Stimulated activated CD4-positive, alpha-beta T cell treated with anti-CD3 and anti-CD28 coated beads, Interleukin-4, amount 100 ng/mL, for 24 hours (primary cell): ENCODE results near the gene ORAI3.

Source experiments
- DNase-seq: peaks from one replicate; pipeline ENCODE4 v3.0.0-alpha.2; 2020

ORAI3 gene

GRCh38 chr16:30947859-30948666 lies 805 bp upstream of the ORAI3 start:
- DNase-seq: no peak

- peak; percentile 27 for DNase-seq
Observed at GRCh38 chr16:30949650-30950515, 1.0 kb downstream of the ORAI3 start.

- DNase-seq: no peak
Observed at GRCh38 chr16:30950516-30951065, 1.7 kb downstream of the ORAI3 start.

- no peak for DNase-seq
Observed at GRCh38 chr16:30951193-30951592, 2.3 kb downstream of the ORAI3 start.

GRCh38 chr16:30951750-30952149 lies 2.9 kb downstream of the ORAI3 start:
- no peak for DNase-seq

DNA sequence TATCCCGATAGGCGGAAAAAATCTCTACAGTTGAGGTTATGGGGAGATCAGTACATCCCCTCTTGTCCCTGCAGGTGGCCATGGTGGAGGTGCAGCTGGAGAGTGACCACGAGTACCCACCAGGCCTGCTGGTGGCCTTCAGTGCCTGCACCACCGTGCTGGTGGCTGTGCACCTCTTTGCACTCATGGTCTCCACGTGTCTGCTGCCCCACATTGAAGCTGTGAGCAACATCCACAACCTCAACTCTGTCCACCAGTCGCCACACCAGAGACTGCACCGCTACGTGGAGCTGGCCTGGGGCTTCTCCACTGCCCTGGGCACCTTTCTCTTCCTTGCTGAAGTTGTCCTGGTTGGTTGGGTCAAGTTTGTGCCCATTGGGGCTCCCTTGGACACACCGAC lies 4.2 kb downstream of the ORAI3 start:
- no peak for DNase-seq

DNA sequence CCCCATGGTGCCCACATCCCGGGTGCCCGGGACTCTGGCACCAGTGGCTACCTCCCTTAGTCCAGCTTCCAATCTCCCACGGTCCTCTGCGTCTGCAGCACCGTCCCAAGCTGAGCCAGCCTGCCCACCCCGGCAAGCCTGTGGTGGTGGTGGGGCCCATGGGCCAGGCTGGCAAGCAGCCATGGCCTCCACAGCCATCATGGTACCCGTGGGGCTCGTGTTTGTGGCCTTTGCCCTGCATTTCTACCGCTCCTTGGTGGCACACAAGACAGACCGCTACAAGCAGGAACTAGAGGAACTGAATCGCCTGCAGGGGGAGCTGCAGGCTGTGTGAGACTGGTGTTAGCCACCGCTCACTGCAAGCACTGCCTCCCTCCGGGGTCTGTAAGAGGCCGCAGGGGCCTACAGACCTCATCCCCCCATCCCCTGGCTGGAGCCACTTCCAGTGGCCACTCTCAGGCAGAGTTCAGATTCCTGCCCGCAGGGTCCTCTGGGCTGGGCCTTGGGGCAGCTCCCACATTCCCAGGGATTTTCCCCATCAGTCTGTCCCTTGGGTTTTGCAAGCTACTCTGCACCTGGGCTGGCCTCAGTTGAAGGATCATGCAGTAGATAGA lies 4.8 kb downstream of the ORAI3 start:
- peak; percentile 67 for DNase-seq

GRCh38 chr16:30954993-30955392 lies 6.1 kb downstream of the ORAI3 start:
- no peak for DNase-seq

DNA sequence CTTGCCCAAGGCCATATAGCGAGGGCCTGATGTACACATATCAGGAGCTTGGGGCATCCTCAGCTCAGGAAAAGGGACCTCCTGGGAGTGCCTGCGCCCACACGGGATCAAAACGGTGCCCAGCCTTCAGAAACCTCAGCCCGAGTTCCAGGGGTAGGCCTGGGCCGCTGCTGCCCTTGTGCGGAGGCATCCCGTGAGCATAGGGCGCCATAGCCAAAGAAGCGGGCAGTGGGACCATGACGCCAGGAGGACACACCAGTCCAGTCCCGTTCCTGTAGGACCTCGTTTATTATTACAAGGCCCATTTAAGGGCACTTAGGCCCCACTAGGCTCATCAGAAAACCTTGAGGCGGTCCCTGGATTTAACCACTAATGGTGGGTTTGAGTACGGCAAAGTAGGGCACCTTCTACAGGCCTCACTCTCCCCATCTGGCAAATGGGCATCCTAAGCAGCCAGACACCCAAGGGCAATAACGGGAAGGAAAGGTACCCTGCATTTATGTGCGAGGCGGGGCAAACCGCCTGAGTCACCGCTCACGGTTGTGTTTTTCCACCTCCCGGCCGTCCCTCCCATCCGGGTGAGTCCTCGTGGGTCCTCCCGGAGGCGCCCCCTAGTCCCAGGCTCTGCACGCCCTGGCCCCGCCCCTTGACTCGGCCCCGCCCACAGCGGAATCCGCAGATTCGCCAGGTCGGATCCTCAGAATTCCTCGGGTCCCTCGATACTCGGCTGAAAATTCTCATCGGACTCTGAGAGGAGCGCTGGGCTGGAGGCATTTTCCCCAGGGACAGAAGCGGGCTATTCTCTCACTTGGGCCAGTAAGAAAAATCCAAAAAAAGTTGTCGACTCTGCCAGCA lies 8.0 kb downstream of the ORAI3 start:
- peak; percentile 94 for DNase-seq

DNA sequence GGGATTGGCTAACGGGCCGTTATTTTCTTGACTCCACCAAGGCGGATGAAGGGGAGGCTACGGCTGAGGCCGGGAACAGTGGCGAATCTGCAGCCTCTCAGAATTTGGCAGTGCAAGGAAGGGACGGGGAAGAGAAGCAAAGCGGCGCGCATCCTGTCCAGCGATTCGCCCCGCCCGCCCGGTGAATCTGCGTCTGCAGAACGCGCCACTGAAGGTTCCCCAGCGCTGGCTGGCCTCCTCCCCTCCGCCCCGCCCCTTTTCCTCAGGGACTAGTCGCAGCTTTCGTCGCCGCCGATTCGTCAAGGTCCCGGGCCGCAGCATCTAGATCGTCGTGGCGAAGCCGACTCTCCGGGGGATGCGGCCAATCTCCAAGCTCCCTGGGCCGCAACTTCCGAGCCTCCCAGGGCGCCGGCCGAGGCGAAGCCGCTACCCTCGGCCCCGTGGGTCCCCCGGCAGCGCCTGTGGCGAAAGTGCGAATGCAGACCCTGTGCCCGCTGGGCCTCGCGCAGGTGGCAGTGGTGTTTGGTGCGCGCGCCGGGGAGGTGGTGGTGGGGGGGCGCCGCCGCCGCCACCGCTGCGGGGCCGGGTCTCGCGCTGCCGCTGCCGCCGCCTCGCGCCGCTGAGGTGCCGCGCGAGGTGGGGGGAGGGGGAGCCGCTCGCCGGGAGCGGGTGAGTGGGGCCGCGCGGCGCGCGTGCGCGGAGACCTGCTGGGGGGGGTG lies 8.7 kb downstream of the ORAI3 start, which contains the start of gene SETD1A:
SETD1A (plus strand) TSS at position 299 of the 719 bp plus-strand sequence. CDS start 978 bp downstream, outside the sequence.
- DNase-seq: peak; percentile 98

DNA sequence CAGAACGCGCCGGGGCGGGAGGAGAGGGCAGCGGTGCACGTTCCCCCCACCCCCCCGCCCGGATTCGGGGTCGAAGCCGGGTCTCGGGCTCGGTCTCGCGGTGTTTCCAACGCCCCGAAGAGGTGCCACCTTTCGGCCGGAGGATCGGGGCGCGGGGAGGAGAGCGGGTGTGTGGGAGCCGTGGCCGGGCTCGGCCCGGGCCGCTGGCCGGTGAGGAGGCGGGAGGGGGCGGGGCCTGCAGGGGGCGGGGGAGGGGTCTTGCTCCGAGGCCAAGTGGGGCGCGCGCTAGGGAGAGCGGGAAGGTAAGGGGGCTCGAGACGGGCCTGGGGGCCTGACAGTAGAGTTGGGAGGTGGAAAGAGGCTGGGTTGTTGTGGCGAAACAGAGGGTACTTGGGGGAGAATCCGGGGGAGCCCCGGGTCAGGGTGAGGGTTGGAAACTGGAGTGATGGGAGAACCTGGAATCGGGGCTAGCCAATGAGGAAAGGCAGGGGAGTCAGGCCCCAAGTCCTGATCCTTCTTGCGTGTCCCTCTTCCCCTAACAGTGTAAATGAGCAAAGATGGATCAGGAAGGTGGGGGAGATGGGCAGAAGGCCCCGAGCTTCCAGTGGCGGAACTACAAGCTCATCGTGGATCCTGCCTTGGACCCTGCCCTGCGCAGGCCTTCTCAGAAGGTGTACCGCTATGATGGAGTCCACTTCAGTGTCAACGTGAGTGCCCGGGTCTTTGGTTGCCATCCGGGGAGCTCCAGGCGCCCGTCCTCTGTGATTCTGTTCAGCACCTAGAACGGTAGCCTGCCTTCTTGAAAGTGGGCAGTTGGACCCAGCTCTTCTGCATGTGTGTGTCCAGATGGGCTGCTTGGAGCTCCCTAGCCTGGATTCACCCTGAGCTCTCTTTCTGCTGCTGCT lies 9.6 kb downstream of the ORAI3 start:
- DNase-seq: no peak

- DNase-seq: no peak
Observed at GRCh38 chr16:30961384-30961783, 12.5 kb downstream of the ORAI3 start.

DNA sequence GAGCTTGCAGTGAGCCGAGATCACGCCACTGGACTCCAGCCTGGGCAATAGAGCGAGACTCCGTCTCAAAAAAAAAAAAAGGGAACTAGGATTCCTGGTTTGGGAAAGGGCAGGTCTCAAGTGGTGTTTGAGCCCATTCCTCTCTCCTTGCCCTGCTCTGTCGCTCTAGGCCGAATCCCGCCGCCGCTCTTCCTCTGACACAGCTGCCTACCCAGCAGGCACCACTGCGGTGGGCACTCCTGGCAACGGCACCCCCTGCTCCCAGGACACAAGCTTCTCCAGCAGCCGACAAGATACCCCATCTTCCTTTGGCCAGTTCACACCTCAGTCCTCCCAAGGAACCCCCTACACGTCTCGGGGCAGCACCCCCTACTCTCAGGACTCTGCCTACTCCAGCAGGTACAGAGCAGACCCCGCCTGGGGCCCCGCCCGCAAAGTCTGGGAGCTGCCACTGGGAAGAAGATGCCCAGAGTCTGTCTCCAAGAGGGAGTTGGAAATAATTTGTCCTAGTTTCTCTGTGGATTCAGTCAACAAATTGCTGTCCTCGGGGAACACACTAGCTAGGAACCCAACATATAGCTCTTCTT lies 15.2 kb downstream of the ORAI3 start:
- no peak for DNase-seq

DNA sequence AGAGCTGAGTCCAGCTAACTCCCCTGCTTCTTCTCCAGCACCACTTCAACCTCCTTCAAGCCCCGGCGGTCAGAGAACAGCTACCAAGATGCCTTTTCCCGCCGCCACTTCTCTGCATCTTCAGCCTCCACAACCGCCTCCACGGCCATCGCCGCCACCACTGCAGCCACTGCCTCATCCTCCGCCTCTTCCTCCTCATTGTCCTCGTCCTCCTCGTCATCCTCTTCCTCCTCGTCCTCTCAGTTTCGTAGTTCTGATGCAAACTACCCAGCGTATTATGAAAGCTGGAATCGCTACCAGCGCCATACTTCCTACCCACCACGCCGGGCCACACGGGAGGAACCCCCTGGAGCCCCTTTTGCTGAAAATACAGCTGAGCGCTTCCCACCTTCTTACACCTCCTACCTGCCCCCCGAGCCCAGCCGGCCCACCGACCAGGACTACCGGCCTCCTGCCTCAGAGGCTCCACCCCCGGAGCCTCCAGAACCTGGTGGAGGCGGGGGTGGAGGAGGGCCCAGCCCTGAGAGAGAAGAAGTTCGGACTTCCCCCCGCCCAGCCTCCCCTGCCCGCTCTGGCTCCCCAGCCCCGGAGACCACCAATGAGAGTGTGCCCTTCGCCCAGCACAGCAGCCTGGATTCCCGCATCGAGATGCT lies 15.8 kb downstream of the ORAI3 start:
- no peak for DNase-seq

- no peak for DNase-seq
Observed at GRCh38 chr16:30965436-30965835, 16.6 kb downstream of the ORAI3 start.

GRCh38 chr16:30966033-30966619 lies 17.3 kb downstream of the ORAI3 start:
- no peak for DNase-seq

GRCh38 chr16:30967795-30968194 lies 18.9 kb downstream of the ORAI3 start:
- no peak for DNase-seq

- DNase-seq: no peak
Observed at GRCh38 chr16:30969246-30969842, 20.5 kb downstream of the ORAI3 start.

DNA sequence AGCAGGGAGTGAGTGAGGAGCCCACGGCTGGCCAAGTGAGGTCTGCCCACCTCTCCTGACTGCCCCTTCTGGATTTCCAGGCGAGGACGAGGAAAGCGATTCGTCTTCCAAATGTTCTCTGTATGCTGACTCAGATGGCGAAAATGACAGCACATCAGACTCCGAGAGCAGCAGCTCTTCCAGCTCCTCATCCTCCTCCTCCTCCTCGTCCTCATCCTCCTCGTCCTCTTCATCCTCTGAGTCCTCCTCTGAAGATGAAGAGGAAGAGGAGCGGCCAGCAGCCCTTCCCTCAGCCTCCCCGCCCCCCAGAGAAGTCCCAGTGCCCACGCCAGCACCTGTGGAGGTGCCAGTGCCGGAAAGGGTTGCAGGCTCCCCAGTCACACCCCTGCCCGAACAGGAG lies 22.4 kb downstream of the ORAI3 start:
- DNase-seq: no peak
